Activated naive CD4-positive, alpha-beta T cell treated with anti-CD3 and anti-CD28 coated beads for 36 hours (primary cell): Measurements from ENCODE around the gene WTIP. TPM values are rescaled to one million over a fixed set of nuclear protein-coding genes. Genes with fewer than 3 reads are reported as not detected.
A peak's percentile ranks its signal among the peaks of the same experiment; 100 is the strongest.

Source experiments
- CTCF ChIA-PET: fragments of 350-600 bp; sonication (Branson Sonifier 250); formaldehyde crosslinking; loops from one replicate; lab custom pipeline; 2021; ENCODE audit warnings: antibody characterized with exemption; lab: Charles Lee
- DNase-seq: peaks from one replicate; pipeline ENCODE4 v3.0.0-alpha.2; 2020
- H3K27ac Mint-ChIP-seq: one replicate; pipeline ENCODE4 v1.8.0; 2021; ENCODE audit warnings: mild to moderate bottlenecking, mixed read lengths
- H3K27me3 Mint-ChIP-seq: one replicate; pipeline ENCODE4 v1.8.0; 2021; ENCODE audit warnings: low read depth, mixed read lengths
- H3K36me3 Mint-ChIP-seq: one replicate; pipeline ENCODE4 v1.8.0; 2021; ENCODE audit warnings: low read depth, mixed read lengths
- H3K4me1 Mint-ChIP-seq: one replicate; pipeline ENCODE4 v1.8.0; 2021; ENCODE audit warnings: low read depth, mixed read lengths
- H3K4me3 Mint-ChIP-seq: one replicate; pipeline ENCODE4 v1.8.0; 2021; ENCODE audit warnings: mild to moderate bottlenecking, moderate library complexity, mixed read lengths
- H3K9me3 Mint-ChIP-seq: one replicate; pipeline ENCODE4 v1.8.0; 2021; ENCODE audit warnings: mixed read lengths
- intact Hi-C: fragments of 100-400 bp; cut with micrococcal nuclease; formaldehyde crosslinking; loops from one replicate; pipeline ENCODE4 v1.15.1; 2023
- total RNA-seq, 2 experiments: library from RNA; stranded (reverse); gene quantifications; one replicate each; pipeline ENCODE4 v1.2.3, GENCODE V29; 2021

Gene WTIP
- total RNA-seq, 2 experiments from 2014 or later, result 0.81 to 0.89 TPM

- Mint-ChIP-seq H3K4me3 (peak overlapping the region; percentile 36), H3K9me3 (no peaks in the 10 kb centered on the region), H3K27ac (no peak overlapping the region), H3K36me3 (no peaks in the 10 kb centered on the region), H3K4me1 (peaks cover 5% of the 10 kb centered on the region), H3K27me3 (peaks cover 46% of the 10 kb centered on the region)
- CTCF ChIA-PET, result interaction anchor here (0.5 kb wide), 1 partner anchor 387 kb away, joined by 3 read pairs; no protein-coding TSS in a partner anchor
- intact Hi-C loops, result no loop called here
- no peak for DNase-seq
Measured at GRCh38 chr19:34482380-34483250, 1.1 kb downstream of the WTIP start.

GRCh38 chr19:34484328-34484727, 2.8 kb downstream of the WTIP start:
- Mint-ChIP-seq H3K27ac (no peak overlapping the region), H3K4me1 (peaks cover 5% of the 10 kb centered on the region), H3K4me3 (no peak overlapping the region), H3K36me3 (no peaks in the 10 kb centered on the region), H3K9me3 (no peaks in the 10 kb centered on the region), H3K27me3 (peaks cover 40% of the 10 kb centered on the region)
- CTCF ChIA-PET, result interaction anchor here (0.9 kb wide), 1 partner anchor 18 kb away, joined by 3 read pairs; no protein-coding TSS in a partner anchor
- DNase-seq, result no peak
- intact Hi-C loops, result no loop called here

- no peak for DNase-seq
- CTCF ChIA-PET, result no interaction called here
- no peak overlapping the region for H3K4me3 Mint-ChIP-seq
- H3K27me3 Mint-ChIP-seq, result peaks cover 31% of the 10 kb centered on the region
- intact Hi-C loops, result no loop called here
- peaks cover 5% of the 10 kb centered on the region for H3K4me1 Mint-ChIP-seq
- H3K27ac Mint-ChIP-seq, result no peak overlapping the region
- no peaks in the 10 kb centered on the region for H3K9me3 Mint-ChIP-seq
- H3K36me3 Mint-ChIP-seq, result no peaks in the 10 kb centered on the region
Measured at GRCh38 chr19:34485831-34486230, 4.3 kb downstream of the WTIP start.

GRCh38 chr19:34487651-34488051, 6.1 kb downstream of the WTIP start:
- H3K27me3 Mint-ChIP-seq, result peaks cover 27% of the 10 kb centered on the region
- H3K4me3 Mint-ChIP-seq, result no peak overlapping the region
- peaks cover 5% of the 10 kb centered on the region for H3K4me1 Mint-ChIP-seq
- H3K27ac Mint-ChIP-seq, result no peak overlapping the region
- CTCF ChIA-PET, result no interaction called here
- intact Hi-C loops, result no loop called here
- DNase-seq, result no peak
- no peaks in the 10 kb centered on the region for H3K36me3 Mint-ChIP-seq
- no peaks in the 10 kb centered on the region for H3K9me3 Mint-ChIP-seq

- Mint-ChIP-seq H3K27me3 (peaks cover 13% of the 10 kb centered on the region), H3K9me3 (no peaks in the 10 kb centered on the region), H3K36me3 (no peaks in the 10 kb centered on the region), H3K27ac (no peak overlapping the region), H3K4me1 (no peaks in the 10 kb centered on the region), H3K4me3 (no peak overlapping the region)
- DNase-seq, result no peak
- intact Hi-C loops, result no loop called here
- CTCF ChIA-PET, result no interaction called here
Measured at GRCh38 chr19:34489175-34489574, 7.6 kb downstream of the WTIP start.

- no peaks in the 10 kb centered on the region for H3K9me3 Mint-ChIP-seq
- H3K27me3 Mint-ChIP-seq, result peaks cover 8% of the 10 kb centered on the region
- intact Hi-C loops, result no loop called here
- no peak overlapping the region for H3K27ac Mint-ChIP-seq
- DNase-seq, result no peak
- no peak overlapping the region for H3K4me3 Mint-ChIP-seq
- no peaks in the 10 kb centered on the region for H3K36me3 Mint-ChIP-seq
- no peaks in the 10 kb centered on the region for H3K4me1 Mint-ChIP-seq
- CTCF ChIA-PET, result no interaction called here
Measured at GRCh38 chr19:34490141-34490766, 8.7 kb downstream of the WTIP start.

GRCh38 chr19:34493038-34493648, 11.6 kb downstream of the WTIP start:
- Mint-ChIP-seq H3K4me3 (no peak overlapping the region), H3K36me3 (no peaks in the 10 kb centered on the region), H3K27me3 (no peaks in the 10 kb centered on the region), H3K9me3 (no peaks in the 10 kb centered on the region), H3K4me1 (no peaks in the 10 kb centered on the region), H3K27ac (no peak overlapping the region)
- CTCF ChIA-PET, result interaction anchor here (0.6 kb wide), 1 partner anchor 21 kb away, joined by 3 read pairs; no protein-coding TSS in a partner anchor
- DNase-seq, result no peak
- intact Hi-C loops, result no loop called here

- intact Hi-C loops, result no loop called here
- H3K36me3 Mint-ChIP-seq, result no peaks in the 10 kb centered on the region
- H3K9me3 Mint-ChIP-seq, result no peaks in the 10 kb centered on the region
- H3K27ac Mint-ChIP-seq, result no peak overlapping the region
- no peaks in the 10 kb centered on the region for H3K4me1 Mint-ChIP-seq
- no peak for DNase-seq
- CTCF ChIA-PET, result no interaction called here
- no peaks in the 10 kb centered on the region for H3K27me3 Mint-ChIP-seq
- H3K4me3 Mint-ChIP-seq, result no peak overlapping the region
Measured at GRCh38 chr19:34493649-34494044, 12.1 kb downstream of the WTIP start.

GRCh38 chr19:34494601-34495000, 13.0 kb downstream of the WTIP start:
- no peak for DNase-seq
- intact Hi-C loops, result no loop called here
- CTCF ChIA-PET, result no interaction called here
- H3K27ac Mint-ChIP-seq, result no peak overlapping the region
- no peaks in the 10 kb centered on the region for H3K9me3 Mint-ChIP-seq
- H3K27me3 Mint-ChIP-seq, result no peaks in the 10 kb centered on the region
- no peaks in the 10 kb centered on the region for H3K36me3 Mint-ChIP-seq
- no peak overlapping the region for H3K4me3 Mint-ChIP-seq
- H3K4me1 Mint-ChIP-seq, result no peaks in the 10 kb centered on the region

- Mint-ChIP-seq H3K27me3 (peaks cover 3% of the 10 kb centered on the region), H3K4me1 (peaks cover 3% of the 10 kb centered on the region), H3K9me3 (no peaks in the 10 kb centered on the region), H3K4me3 (no peak overlapping the region), H3K36me3 (no peaks in the 10 kb centered on the region), H3K27ac (no peak overlapping the region)
- CTCF ChIA-PET, result no interaction called here
- intact Hi-C loops, result no loop called here
- DNase-seq, result no peak
Measured at GRCh38 chr19:34495416-34495815, 13.9 kb downstream of the WTIP start.

GRCh38 chr19:34497112-34497805, 15.7 kb downstream of the WTIP start:
- Mint-ChIP-seq H3K27me3 (peaks cover 8% of the 10 kb centered on the region), H3K4me3 (no peak overlapping the region), H3K9me3 (no peaks in the 10 kb centered on the region), H3K27ac (no peak overlapping the region), H3K36me3 (no peaks in the 10 kb centered on the region), H3K4me1 (peaks cover 9% of the 10 kb centered on the region)
- no peak for DNase-seq
- CTCF ChIA-PET, result no interaction called here
- intact Hi-C loops, result no loop called here
